Stimulated activated CD4-positive, alpha-beta T cell treated with anti-CD3 and anti-CD28 coated beads, Interleukin-2, amount 100 ng/mL, for 4 hours (primary cell): Measurements from ENCODE around the gene AMPD1.

ENCODE experiments used
- DNase-seq: peaks from one replicate; pipeline ENCODE4 v3.0.0-alpha.2; 2020; ENCODE audit warnings: low read depth

Gene AMPD1

DNA sequence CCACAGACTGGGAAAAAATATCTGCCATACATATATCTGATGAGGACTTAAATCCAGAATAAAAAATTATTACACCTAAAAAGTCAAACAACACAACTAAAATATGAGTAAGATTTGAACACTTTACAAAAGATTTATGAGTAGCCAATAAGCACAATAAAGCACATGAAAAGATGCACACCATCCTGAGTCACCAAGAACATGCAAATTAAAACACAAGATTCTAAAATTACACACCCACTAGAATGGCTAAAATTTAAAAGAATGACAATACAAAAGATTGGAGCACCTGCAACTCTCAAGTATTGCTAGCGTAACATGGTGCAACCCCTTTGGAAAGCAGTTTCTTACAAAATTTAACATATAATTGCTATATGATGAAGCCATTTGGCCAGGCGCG is 56.4 kb downstream of the AMPD1 start:
- no peak for DNase-seq

- no peak for DNase-seq
These were observed 62.9 kb downstream of the AMPD1 start for GRCh38 chr1:114632427-114632826.

DNA sequence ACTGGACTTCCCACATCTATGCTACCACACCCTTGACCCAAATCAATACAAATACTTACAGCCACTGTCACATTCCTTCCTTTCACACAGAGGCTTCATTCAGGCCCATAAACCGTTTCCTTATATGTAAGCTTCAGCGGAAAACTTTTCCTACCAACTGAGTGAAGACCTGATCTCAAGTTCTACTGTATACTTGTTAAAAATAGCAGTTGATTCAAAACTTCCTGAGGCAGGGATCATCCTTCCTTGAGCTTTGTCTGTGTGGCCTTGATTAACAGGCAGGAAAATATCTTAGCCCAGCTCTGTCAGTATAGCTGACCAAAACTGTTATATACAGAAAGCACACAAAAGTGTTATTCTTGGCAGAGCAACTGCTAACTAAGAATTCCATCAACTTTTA is 68.2 kb downstream of the AMPD1 start:
- no peak for DNase-seq

DNA sequence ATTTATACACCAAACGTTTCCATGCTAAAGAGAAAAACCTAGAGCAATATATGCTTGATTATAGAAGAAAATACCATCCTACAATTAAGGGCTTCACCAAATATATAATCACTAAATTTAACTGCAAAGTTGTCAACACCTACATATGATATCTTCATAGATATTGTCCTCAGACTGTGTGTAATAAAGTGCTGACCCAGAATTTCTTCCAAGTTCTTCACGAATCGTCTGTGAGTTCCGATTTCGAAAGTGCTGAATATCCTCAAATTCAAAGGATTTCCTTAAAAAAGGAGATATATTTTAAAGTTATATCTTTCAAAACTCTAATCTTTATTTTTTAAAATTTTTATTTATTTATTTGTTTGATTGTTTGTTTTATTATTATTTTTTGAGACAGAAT is 72.0 kb downstream of the AMPD1 start:
- no peak for DNase-seq
